Keratinocyte (primary cell): Measurements from ENCODE around the gene RNF182. TPM values are rescaled to one million over a fixed set of nuclear protein-coding genes. Genes with fewer than 3 reads are reported as not detected.

Experiments used
- DNase-seq: peaks from one replicate; pipeline ENCODE4 v3.0.0-alpha.2; 2011; ENCODE audit warnings: low read depth, missing footprints, low spot score
- FAIRE-seq: peaks from 2 replicates; lab custom pipeline; 2011; peaks lifted over from hg19 to GRCh38; lab: Jason Lieb, UNC
- H2AFZ ChIP-seq: 2 replicates; pipeline ENCODE4 v1.6.0; 2012; ENCODE audit warnings: low read length, control low read depth, inconsistent platforms; ENCODE audit not compliant: control insufficient read depth
- H3K27ac ChIP-seq: 2 replicates; pipeline ENCODE4 v1.5.1; 2011; ENCODE audit warnings: low read length; ENCODE audit not compliant: control insufficient read depth, insufficient read depth
- H3K27me3 ChIP-seq: 3 replicates; pipeline ENCODE4 v1.6.0; 2011; ENCODE audit warnings: low read length; ENCODE audit not compliant: control insufficient read depth, insufficient read depth; ENCODE audit errors: extremely low read depth
- H3K36me3 ChIP-seq, 2 experiments: 2 replicates in 1 of 2; 3 replicates in 1 of 2; pipeline ENCODE4 v1.5.1; 2011; ENCODE audit warnings: low read length in 2 of 2, mild to moderate bottlenecking in 1 of 2; ENCODE audit not compliant: control insufficient read depth in 2 of 2, insufficient read depth in 2 of 2; ENCODE audit errors: extremely low read depth in 1 of 2
- H3K4me1 ChIP-seq: 3 replicates; pipeline ENCODE4 v1.5.1; 2011; ENCODE audit warnings: low read length; ENCODE audit not compliant: control insufficient read depth, insufficient read depth; ENCODE audit errors: extremely low read depth
- H3K4me2 ChIP-seq: 3 replicates; pipeline ENCODE4 v1.6.0; 2011; ENCODE audit warnings: low read depth, low read length; ENCODE audit not compliant: control insufficient read depth, insufficient read depth; ENCODE audit errors: extremely low read depth
- H3K4me3 ChIP-seq, 3 experiments: fragments of 200-600 bp in 1 of 3; sonication (generic) in 1 of 3; 2 replicates in 2 of 3; 3 replicates in 1 of 3; pipeline ENCODE4 v1.5.1; 2011 to 2016; ENCODE audit warnings: low read length in 3 of 3, mild to moderate bottlenecking in 3 of 3, control low read depth in 2 of 3, inconsistent platforms in 1 of 3, low read depth in 1 of 3, mixed read lengths in 1 of 3, mixed run types in 1 of 3, moderate library complexity in 1 of 3; ENCODE audit not compliant: control insufficient read depth in 2 of 3, insufficient read depth in 2 of 3; ENCODE audit errors: extremely low read depth in 1 of 3
- H3K79me2 ChIP-seq: 2 replicates; pipeline ENCODE4 v1.6.0; 2012; ENCODE audit warnings: low read length; ENCODE audit not compliant: control insufficient read depth, insufficient read depth
- H3K9ac ChIP-seq: 3 replicates; pipeline ENCODE4 v1.6.0; 2011; ENCODE audit warnings: low read length; ENCODE audit not compliant: control insufficient read depth, insufficient read depth; ENCODE audit errors: extremely low read depth
- H3K9me1 ChIP-seq: 3 replicates; pipeline ENCODE4 v1.6.0; 2011; ENCODE audit warnings: low read length; ENCODE audit not compliant: control insufficient read depth, insufficient read depth; ENCODE audit errors: extremely low read depth
- H3K9me3 ChIP-seq: 2 replicates; pipeline ENCODE4 v1.5.1; 2012; ENCODE audit warnings: low read depth, low read length; ENCODE audit not compliant: control insufficient read depth
- H4K20me1 ChIP-seq: 3 replicates; pipeline ENCODE4 v1.6.0; 2011; ENCODE audit warnings: low read length; ENCODE audit not compliant: control insufficient read depth, insufficient read depth; ENCODE audit errors: extremely low read depth
- EZH2 ChIP-seq: IDR thresholded peaks from one replicate; pipeline ENCODE4 v1.6.1; 2012; ENCODE audit warnings: inconsistent platforms, mild to moderate bottlenecking, low read length, moderate library complexity
- dilution Hi-C: fragments of 300-500 bp; cut with MboI; formaldehyde crosslinking; loops from one replicate; pipeline ENCODE4 v1.7.0; 2020; ENCODE audit warnings: low sequenced_read_pairs; ENCODE audit not compliant: extremely low pct_ligation_motif_present
- polyA plus RNA-seq, 5 experiments: library from polyadenylated mRNA; depleted of rRNA in 3 of 5; stranded (reverse) in 3 of 5; stranded (forward) in 1 of 5; unstranded in 1 of 5; fragments of >200 nt; gene quantifications; 1 replicate in 1 of 5; 2 replicates in 3 of 5; 3 replicates in 1 of 5; pipeline versions ENCODE4 v1.2.1 to v1.2.3, GENCODE V29; 2011 to 2012; ENCODE audit warnings: missing spikeins in 2 of 5, low read depth in 1 of 5, low replicate concordance in 1 of 5
- TF ChIP-seq, protein P1 (sequence below), 3 experiments: IDR thresholded peaks in 1 of 3; conservative IDR thresholded peaks in 1 of 3; optimal IDR thresholded peaks in 1 of 3; 2 replicates in 2 of 3; 3 replicates in 1 of 3; pipeline versions ENCODE3 to v1.5.1; 2011; ENCODE audit warnings: low read length in 3 of 3, mild to moderate bottlenecking in 3 of 3, moderate library complexity in 2 of 3, control low read depth in 1 of 3, inconsistent platforms in 1 of 3; ENCODE audit not compliant: insufficient read depth in 2 of 3; ENCODE audit errors: extremely low read depth in 1 of 3

RNF182 gene
- polyA plus RNA-seq, 1 donor (not counting 4 experiments of a cell fraction or from before 2014, with no cell fraction given), result 2.0 TPM

GRCh38 chr6:13886949-13887348, 37.8 kb upstream of the RNF182 start:
- no peak overlapping the region for H3K27ac ChIP-seq
- no peaks in the 10 kb centered on the region for H4K20me1 ChIP-seq
- H3K36me3 ChIP-seq, result no peaks in the 10 kb centered on the region
- no peak overlapping the region for H2AFZ ChIP-seq
- no peak for FAIRE-seq
- no peaks in the 10 kb centered on the region for H3K9me1 ChIP-seq
- H3K4me3 ChIP-seq, result no peak overlapping the region
- no peaks in the 10 kb centered on the region for H3K79me2 ChIP-seq
- dilution Hi-C loops, result no loop called here
- DNase-seq, result no peak
- no peaks in the 10 kb centered on the region for H3K9me3 ChIP-seq
- no peak overlapping the region for H3K4me2 ChIP-seq
- no peaks in the 10 kb centered on the region for H3K27me3 ChIP-seq
- TF ChIP-seq EZH2, result no peak
- TF ChIP-seq, protein P1, sequence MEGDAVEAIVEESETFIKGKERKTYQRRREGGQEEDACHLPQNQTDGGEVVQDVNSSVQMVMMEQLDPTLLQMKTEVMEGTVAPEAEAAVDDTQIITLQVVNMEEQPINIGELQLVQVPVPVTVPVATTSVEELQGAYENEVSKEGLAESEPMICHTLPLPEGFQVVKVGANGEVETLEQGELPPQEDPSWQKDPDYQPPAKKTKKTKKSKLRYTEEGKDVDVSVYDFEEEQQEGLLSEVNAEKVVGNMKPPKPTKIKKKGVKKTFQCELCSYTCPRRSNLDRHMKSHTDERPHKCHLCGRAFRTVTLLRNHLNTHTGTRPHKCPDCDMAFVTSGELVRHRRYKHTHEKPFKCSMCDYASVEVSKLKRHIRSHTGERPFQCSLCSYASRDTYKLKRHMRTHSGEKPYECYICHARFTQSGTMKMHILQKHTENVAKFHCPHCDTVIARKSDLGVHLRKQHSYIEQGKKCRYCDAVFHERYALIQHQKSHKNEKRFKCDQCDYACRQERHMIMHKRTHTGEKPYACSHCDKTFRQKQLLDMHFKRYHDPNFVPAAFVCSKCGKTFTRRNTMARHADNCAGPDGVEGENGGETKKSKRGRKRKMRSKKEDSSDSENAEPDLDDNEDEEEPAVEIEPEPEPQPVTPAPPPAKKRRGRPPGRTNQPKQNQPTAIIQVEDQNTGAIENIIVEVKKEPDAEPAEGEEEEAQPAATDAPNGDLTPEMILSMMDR (optimal IDR thresholded peaks at IDR 0.05 in 1 of 3, IDR thresholded peaks at IDR 0.05 in 1 of 3, conservative IDR thresholded peaks at IDR 0.05 in 1 of 3; ENCODE audit: extremely low read depth in 1 of 3, insufficient read depth in 2 of 3, low read length in 3 of 3), result no peak
- H3K9ac ChIP-seq, result no peak overlapping the region
- H3K4me1 ChIP-seq, result no peaks in the 10 kb centered on the region

DNA sequence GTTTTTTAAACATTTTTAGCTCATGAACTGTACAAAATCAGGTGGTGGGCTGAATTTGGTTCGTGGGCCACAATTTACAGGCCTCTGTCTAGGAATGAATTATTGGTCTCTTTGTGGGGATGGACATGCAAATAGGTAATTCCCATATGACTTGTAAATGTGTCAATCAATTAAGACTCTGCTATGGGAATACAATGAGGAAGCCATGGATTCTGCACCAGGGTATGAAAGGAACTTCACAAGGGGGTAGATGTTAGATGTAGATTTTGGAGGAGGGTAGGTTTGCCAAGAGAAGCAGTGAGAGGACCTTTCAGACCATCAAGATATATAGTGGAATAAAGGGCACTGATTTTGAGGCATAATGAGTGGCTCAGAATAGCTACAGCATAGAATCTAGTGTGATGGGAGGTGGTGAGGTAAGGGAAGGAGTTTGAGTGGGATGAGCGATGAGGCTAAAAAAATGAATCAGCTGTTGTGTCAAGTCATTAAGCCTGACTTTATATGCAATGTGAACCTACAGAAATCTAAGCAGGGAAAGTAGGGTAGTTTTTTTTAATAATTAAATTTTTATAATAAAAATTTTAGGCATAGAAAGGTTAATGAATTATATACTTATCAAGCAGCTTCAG, 32.6 kb upstream of the RNF182 start:
- FAIRE-seq (peak; percentile 5), DNase-seq (no peak)
- Histone ChIP-seq H3K4me2 (no peak overlapping the region), H3K4me3 (no peak overlapping the region), H3K9me1 (no peaks in the 10 kb centered on the region), H3K36me3 (no peaks in the 10 kb centered on the region), H3K27ac (no peak overlapping the region), H3K27me3 (peaks cover 9% of the 10 kb centered on the region), H3K79me2 (no peaks in the 10 kb centered on the region), H2AFZ (no peak overlapping the region), H4K20me1 (no peaks in the 10 kb centered on the region), H3K9ac (no peak overlapping the region), H3K4me1 (no peaks in the 10 kb centered on the region), H3K9me3 (no peaks in the 10 kb centered on the region)
- TF ChIP-seq, protein P1 (optimal IDR thresholded peaks at IDR 0.05 in 1 of 3, IDR thresholded peaks at IDR 0.05 in 1 of 3, conservative IDR thresholded peaks at IDR 0.05 in 1 of 3; ENCODE audit: extremely low read depth in 1 of 3, insufficient read depth in 2 of 3, low read length in 3 of 3), result no peak
- no peak for TF ChIP-seq EZH2
- dilution Hi-C loops, result no loop called here
